ENCODE measurements around the gene ZBTB38.

The ZBTB38 gene

DNA sequence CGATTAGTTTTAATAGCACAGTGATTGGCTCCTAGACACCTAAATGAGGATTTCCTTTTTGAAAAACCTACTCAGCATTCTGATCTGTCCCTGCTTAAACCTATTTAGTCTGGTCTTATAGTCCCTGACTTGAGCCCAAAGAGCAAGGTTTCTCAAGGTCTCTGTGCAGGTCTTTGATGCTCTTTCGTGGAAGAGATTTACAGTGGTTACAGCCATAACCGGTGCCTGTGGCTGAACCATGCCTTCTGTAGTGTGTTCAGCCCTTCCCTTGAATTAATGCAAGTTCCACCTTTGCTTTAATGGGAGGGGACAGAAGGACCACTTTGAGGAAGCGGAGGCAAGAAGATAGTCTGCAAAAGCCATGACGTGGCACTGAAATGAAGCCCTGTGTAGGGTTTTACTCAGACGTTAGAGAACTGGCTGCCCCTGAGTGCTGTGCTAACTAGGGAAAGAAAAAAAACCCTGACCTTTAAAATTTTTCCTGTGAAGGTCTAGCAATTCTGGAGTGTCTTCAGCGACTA, 43.0 kb downstream of the ZBTB38 start:
- DNase-seq (ENCODE audit: low read depth), result peak; percentile 64
- peak overlapping the region; percentile 40 for H3K4me3 ChIP-seq (ENCODE audit: low read depth, low read length)
- TF ChIP-seq, protein P1, sequence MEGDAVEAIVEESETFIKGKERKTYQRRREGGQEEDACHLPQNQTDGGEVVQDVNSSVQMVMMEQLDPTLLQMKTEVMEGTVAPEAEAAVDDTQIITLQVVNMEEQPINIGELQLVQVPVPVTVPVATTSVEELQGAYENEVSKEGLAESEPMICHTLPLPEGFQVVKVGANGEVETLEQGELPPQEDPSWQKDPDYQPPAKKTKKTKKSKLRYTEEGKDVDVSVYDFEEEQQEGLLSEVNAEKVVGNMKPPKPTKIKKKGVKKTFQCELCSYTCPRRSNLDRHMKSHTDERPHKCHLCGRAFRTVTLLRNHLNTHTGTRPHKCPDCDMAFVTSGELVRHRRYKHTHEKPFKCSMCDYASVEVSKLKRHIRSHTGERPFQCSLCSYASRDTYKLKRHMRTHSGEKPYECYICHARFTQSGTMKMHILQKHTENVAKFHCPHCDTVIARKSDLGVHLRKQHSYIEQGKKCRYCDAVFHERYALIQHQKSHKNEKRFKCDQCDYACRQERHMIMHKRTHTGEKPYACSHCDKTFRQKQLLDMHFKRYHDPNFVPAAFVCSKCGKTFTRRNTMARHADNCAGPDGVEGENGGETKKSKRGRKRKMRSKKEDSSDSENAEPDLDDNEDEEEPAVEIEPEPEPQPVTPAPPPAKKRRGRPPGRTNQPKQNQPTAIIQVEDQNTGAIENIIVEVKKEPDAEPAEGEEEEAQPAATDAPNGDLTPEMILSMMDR (IDR thresholded peaks at IDR 0.05; ENCODE audit: insufficient read depth, low read depth, low read length, missing control alignments), result no peak

DNA sequence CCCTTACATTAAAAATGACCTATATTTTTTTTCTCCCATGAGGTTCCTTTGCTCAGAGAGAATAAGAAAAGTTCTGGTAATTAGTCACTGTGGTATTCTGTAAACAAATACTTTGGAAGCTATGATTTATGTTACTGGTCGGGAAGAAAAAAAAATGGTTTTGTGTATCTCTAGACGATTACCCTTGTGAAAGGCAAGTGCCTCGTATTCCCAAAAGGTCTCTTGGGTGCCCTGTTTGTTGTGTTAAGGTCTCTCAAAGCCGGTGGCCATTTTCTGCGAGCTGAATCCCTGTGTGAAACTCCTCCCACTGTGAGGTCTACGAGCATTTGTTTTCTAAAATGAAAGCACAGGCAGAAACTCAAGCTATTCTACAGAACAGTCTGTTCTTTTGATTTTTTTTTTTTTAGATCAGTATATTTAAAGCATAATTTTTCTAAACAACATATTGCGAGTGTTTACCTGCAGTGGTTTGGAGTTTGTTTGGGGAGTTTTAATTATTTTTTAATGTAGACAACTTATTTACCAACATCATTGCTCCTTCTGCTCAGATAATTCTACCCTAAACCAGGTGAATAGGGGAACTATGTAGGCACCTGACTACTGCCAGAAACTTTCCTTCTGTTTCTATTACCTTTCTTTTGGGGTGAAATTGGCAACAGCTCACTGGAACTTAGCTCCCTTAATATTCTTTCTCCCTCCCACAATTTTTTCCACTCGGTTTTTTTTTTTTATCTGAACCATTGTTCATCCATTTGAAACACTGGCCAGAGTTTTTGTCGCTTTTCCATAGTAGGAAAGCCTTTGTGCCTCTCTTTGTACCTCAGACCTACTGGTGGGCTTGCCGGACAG, 44.0 kb downstream of the ZBTB38 start:
- peak; percentile 73 for DNase-seq (ENCODE audit: low read depth)
- H3K4me3 ChIP-seq (ENCODE audit: low read depth, low read length), result peak overlapping the region; percentile 40
- TF ChIP-seq, protein P1 (IDR thresholded peaks at IDR 0.05; ENCODE audit: insufficient read depth, low read depth, low read length, missing control alignments), result no peak

DNA sequence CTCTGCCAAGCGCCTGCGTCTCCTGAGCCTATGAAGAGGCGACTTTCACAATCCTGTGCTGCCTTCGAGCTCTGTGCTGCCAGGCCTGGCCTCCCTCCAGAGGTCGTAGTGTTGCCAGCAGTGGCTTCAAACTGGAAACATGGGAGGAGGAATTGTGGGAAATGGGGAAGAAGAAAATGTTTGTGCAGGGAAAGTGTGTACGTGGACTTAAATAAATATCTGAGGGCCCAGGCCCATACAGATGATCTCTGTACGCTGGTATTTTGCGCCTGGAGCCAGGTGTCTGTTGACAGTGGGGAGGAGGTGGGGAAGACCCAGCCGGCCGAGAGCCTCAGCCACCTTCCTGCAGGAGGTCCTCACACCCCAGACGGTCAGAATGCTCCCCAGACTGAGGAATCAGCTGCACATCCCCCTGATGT, 44.6 kb downstream of the ZBTB38 start:
- TF ChIP-seq, protein P1 (IDR thresholded peaks at IDR 0.05; ENCODE audit: insufficient read depth, low read depth, low read length, missing control alignments), result no peak
- DNase-seq (ENCODE audit: low read depth), result no peak
- H3K4me3 ChIP-seq (ENCODE audit: low read depth, low read length), result no peak overlapping the region

DNA sequence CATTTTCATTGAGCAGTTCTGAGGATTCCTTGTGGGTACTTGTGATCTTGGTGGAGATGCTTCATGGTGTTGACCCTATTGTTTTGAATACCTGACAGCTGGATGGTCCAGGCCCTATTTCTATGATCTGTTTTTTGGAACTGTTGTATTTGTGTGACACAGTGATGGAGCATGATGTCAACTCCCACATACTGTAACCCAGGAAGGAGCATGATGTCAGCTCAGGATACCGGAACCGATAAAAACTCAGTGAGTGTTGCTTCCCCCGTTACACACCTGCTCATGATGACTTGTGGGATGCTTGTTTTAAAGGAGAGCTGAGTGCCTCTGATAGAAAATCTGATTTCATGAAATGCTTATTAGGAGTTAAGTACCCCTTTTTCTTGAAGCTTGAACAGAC, 45.1 kb downstream of the ZBTB38 start:
- TF ChIP-seq, protein P1 (IDR thresholded peaks at IDR 0.05; ENCODE audit: insufficient read depth, low read depth, low read length, missing control alignments), result no peak
- DNase-seq (ENCODE audit: low read depth), result no peak
- no peak overlapping the region for H3K4me3 ChIP-seq (ENCODE audit: low read depth, low read length)

DNA sequence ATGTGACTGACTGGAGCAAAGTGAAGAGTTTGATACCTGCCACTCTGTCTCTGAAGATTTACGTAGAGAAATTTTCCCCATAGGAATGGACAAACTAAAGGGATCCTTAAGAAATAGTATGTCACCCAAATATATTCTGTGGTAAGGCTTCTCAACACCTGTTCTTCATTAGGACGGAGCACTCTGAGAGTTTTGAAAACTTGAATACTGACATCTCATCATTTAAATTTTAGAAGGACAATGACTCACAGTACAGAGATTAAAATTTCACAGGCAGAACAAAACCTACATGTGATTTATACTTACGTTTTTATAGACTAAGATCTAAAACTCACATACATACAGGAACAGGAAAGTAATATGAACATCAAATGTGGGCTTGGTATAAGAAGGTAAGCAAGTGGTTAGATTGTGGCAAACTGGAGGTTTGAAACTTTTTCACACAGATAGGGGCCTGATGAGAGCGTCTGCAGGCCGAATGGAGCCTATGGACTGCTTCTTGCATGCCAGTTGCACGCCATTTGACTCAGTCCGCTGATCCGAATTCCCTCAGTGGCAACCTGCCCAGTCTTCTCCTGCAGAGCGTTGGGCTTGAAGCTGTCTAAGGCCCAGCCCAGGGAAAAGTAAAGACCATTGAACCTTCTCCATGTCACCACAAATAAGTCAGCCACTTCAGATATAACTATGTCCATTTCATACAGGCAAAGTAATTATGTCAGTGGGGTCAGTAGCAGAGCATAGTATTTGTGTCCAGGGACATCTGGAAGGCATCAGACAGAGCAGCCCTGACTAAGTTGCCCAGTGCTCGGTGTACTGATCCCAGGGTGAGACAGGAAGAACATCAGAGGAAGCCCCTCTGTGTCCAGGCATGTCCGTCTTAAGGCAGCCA, 45.7 kb downstream of the ZBTB38 start:
- H3K4me3 ChIP-seq (ENCODE audit: low read depth, low read length), result no peak overlapping the region
- DNase-seq (ENCODE audit: low read depth), result no peak
- TF ChIP-seq, protein P1 (IDR thresholded peaks at IDR 0.05; ENCODE audit: insufficient read depth, low read depth, low read length, missing control alignments), result no peak

DNA sequence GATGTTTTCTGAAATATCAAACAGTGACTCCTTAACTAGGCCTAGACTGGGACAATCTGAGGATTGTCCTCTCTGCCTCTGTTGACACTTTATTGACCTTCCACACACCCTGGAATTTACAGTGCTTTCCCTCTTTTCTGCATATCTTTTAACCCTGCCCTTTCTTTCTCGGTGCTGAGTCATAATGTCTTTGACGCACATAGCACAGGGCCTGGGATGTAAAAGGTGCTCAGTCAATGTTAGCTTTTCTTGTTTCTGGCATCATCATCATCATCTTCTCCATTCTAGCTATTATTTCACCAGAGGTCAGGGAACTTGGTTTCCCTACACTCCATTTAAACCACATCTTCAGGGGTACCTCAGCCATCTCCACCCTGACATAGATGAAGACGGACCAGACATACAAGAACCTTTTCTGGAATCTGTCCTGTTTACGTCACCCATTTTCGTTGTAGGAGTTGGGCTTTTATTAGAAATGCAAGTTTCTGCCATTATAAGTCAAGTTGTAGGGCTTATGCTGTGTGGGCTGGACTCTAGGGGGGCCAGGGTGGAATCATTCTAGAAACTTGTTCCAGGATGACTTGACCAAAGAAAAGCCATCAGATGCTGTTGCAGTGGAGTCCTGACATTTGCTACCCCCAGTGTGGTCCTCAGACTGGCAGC, 46.6 kb downstream of the ZBTB38 start:
- H3K4me3 ChIP-seq (ENCODE audit: low read depth, low read length), result no peak overlapping the region
- no peak for DNase-seq (ENCODE audit: low read depth)
- TF ChIP-seq, protein P1 (IDR thresholded peaks at IDR 0.05; ENCODE audit: insufficient read depth, low read depth, low read length, missing control alignments), result no peak
